Liver (tissue), 9 donors: ENCODE data around the gene SPECC1. TPM values are rescaled to one million over a fixed set of nuclear protein-coding genes. Genes with fewer than 3 reads are reported as not detected.

ENCODE experiments used
- DNase-seq: peaks from one replicate; pipeline ENCODE4 v3.0.0-alpha.2; 2017; ENCODE audit warnings: low spot score
- H3K27ac ChIP-seq, 2 donors: one replicate each; pipeline ENCODE4 v1.7.0; 2013; ENCODE audit warnings: inconsistent platforms in 2 of 2, low read length in 2 of 2, control low read depth in 1 of 2, low read depth in 1 of 2, mild to moderate bottlenecking in 1 of 2
- H3K27me3 ChIP-seq, 4 donors: one replicate each; pipeline versions ENCODE4 v1.6.1 to v1.7.0; 2013; ENCODE audit warnings: low read length in 3 of 4, inconsistent platforms in 1 of 4, mild to moderate bottlenecking in 1 of 4, moderate library complexity in 1 of 4; ENCODE audit not compliant: control insufficient read depth in 4 of 4, insufficient read depth in 4 of 4
- H3K36me3 ChIP-seq, 4 donors: one replicate each; pipeline versions ENCODE4 v1.6.1 to v1.7.0; 2013; ENCODE audit warnings: low read length in 3 of 4, mild to moderate bottlenecking in 3 of 4, low read depth in 1 of 4, moderate library complexity in 1 of 4; ENCODE audit not compliant: control insufficient read depth in 4 of 4, insufficient read depth in 3 of 4
- H3K4me1 ChIP-seq, 4 donors: one replicate each; pipeline versions ENCODE4 v1.6.1 to v1.7.0; 2013; ENCODE audit warnings: low read length in 3 of 4, mild to moderate bottlenecking in 3 of 4, moderate library complexity in 1 of 4; ENCODE audit not compliant: control insufficient read depth in 4 of 4, insufficient read depth in 4 of 4
- H3K4me3 ChIP-seq, 3 donors: one replicate each; pipeline versions ENCODE4 v1.6.1 to v1.7.0; 2013; ENCODE audit warnings: low read length in 3 of 3, control low read depth in 1 of 3, low read depth in 1 of 3, mild to moderate bottlenecking in 1 of 3
- H3K9ac ChIP-seq, 2 donors: one replicate each; pipeline ENCODE4 v1.7.0; 2013; ENCODE audit warnings: low read length in 2 of 2, mild to moderate bottlenecking in 2 of 2, moderate library complexity in 2 of 2, control low read depth in 1 of 2, low read depth in 1 of 2
- H3K9me3 ChIP-seq, 4 donors: one replicate each; pipeline versions ENCODE4 v1.6.1 to v1.7.0; 2013; ENCODE audit warnings: low read length in 3 of 4; ENCODE audit not compliant: control insufficient read depth in 4 of 4
- EGR1 ChIP-seq, 2 donors: IDR thresholded peaks; 2 replicates each; pipeline ENCODE4 v1.6.1; 2016 to 2018; ENCODE audit warnings: antibody characterized with exemption in 2 of 2, low read depth in 2 of 2
- FOXA1 ChIP-seq: IDR thresholded peaks from 2 replicates; pipeline ENCODE4 v1.6.1; 2016; ENCODE audit warnings: antibody characterized with exemption
- FOXA2 ChIP-seq: IDR thresholded peaks from 2 replicates; pipeline ENCODE4 v1.6.1; 2016; ENCODE audit warnings: antibody characterized with exemption
- GABPA ChIP-seq, 2 donors: IDR thresholded peaks in 1 of 2; conservative IDR thresholded peaks in 1 of 2; 2 replicates each; pipeline ENCODE4 v1.6.1; 2016; ENCODE audit warnings: antibody characterized with exemption in 2 of 2, mild to moderate bottlenecking in 1 of 2, moderate library complexity in 1 of 2
- HNF4A ChIP-seq, 2 donors: conservative IDR thresholded peaks; 2 replicates each; pipeline ENCODE4 v1.6.1; 2016; ENCODE audit warnings: antibody characterized with exemption in 2 of 2, mild to moderate bottlenecking in 2 of 2
- HNF4G ChIP-seq: IDR thresholded peaks from 2 replicates; pipeline ENCODE4 v1.6.1; 2016; ENCODE audit warnings: antibody characterized with exemption
- JUND ChIP-seq, 2 donors: IDR thresholded peaks; 2 replicates each; pipeline ENCODE4 v1.6.1; 2016; ENCODE audit warnings: antibody characterized with exemption in 2 of 2
- NR2F2 ChIP-seq: IDR thresholded peaks from 2 replicates; pipeline ENCODE4 v1.6.1; 2016; ENCODE audit warnings: antibody characterized with exemption
- RAD21 ChIP-seq, 2 donors: IDR thresholded peaks; 2 replicates each; pipeline ENCODE4 v1.6.1; 2016; ENCODE audit warnings: antibody characterized with exemption in 2 of 2, mild to moderate bottlenecking in 2 of 2
- RXRA ChIP-seq, 2 donors: IDR thresholded peaks; 2 replicates each; pipeline ENCODE4 v1.6.1; 2017 to 2018; ENCODE audit warnings: antibody characterized with exemption in 2 of 2, mild to moderate bottlenecking in 1 of 2
- SP1 ChIP-seq: IDR thresholded peaks from 2 replicates; pipeline ENCODE4 v1.6.1; 2018; ENCODE audit warnings: antibody characterized with exemption, mild to moderate bottlenecking
- TAF1 ChIP-seq: conservative IDR thresholded peaks from 2 replicates; pipeline ENCODE4 v1.6.1; 2016; ENCODE audit warnings: antibody characterized with exemption, mild to moderate bottlenecking
- YY1 ChIP-seq: IDR thresholded peaks from 2 replicates; pipeline ENCODE4 v1.6.1; 2016; ENCODE audit warnings: antibody characterized with exemption, mild to moderate bottlenecking
- WGBS: extraction: QIAGEN DNeasy Blood & Tissue Kit; methylation state at CpG from one replicate; pipeline ENCODE4 v1.1.7; 2013; 5-methylcytosine and 5-hydroxymethylcytosine counted together
- polyA plus RNA-seq, 2 donors: library from polyadenylated mRNA; stranded (reverse) in 1 of 2; unstranded in 1 of 2; fragments of 200-250 nt in 1 of 2; fragments of >200 nt in 1 of 2; fragmentation: Nextera tagmentation in 1 of 2; extraction: Ambion mirVana in 1 of 2; gene quantifications; one replicate each; pipeline versions ENCODE4 v1.2.1 to v1.2.3, GENCODE V29; 2013 to 2015
- total RNA-seq, 2 donors: library from RNA; depleted of rRNA; stranded (reverse); fragments of >200 nt; gene quantifications; one replicate each; pipeline ENCODE4 v1.2.3, GENCODE V29; 2014
- TF ChIP-seq, protein P1 (sequence below): IDR thresholded peaks from 2 replicates; pipeline ENCODE4 v1.6.1; 2016; ENCODE audit warnings: antibody characterized with exemption
- TF ChIP-seq, protein P2 (sequence below): fragments of 150-350 bp; IDR thresholded peaks from 2 replicates; pipeline ENCODE4 v1.5.1; 2017; ENCODE audit warnings: improper control_type of control experiment, low read depth, low read length; ENCODE audit not compliant: missing input control
- TF ChIP-seq, protein P3 (sequence below): IDR thresholded peaks from 2 replicates; pipeline ENCODE4 v1.6.1; 2016; ENCODE audit warnings: antibody characterized with exemption, mild to moderate bottlenecking
- TF ChIP-seq, protein P4 (sequence below): IDR thresholded peaks from 2 replicates; pipeline ENCODE4 v1.6.1; 2016; ENCODE audit warnings: antibody characterized with exemption
- TF ChIP-seq, protein P5 (sequence below): IDR thresholded peaks from 2 replicates; pipeline ENCODE4 v1.6.1; 2016; ENCODE audit warnings: antibody characterized with exemption
- donor health status: healthy.
- donor health status: healthy.
- donor health status: healthy.
- donor health status: healthy.
- donor health status: healthy.

The SPECC1 gene
- total and polyA plus RNA-seq, 4 donors, result 0.36 to 70.3 (median 1.8) TPM

DNA sequence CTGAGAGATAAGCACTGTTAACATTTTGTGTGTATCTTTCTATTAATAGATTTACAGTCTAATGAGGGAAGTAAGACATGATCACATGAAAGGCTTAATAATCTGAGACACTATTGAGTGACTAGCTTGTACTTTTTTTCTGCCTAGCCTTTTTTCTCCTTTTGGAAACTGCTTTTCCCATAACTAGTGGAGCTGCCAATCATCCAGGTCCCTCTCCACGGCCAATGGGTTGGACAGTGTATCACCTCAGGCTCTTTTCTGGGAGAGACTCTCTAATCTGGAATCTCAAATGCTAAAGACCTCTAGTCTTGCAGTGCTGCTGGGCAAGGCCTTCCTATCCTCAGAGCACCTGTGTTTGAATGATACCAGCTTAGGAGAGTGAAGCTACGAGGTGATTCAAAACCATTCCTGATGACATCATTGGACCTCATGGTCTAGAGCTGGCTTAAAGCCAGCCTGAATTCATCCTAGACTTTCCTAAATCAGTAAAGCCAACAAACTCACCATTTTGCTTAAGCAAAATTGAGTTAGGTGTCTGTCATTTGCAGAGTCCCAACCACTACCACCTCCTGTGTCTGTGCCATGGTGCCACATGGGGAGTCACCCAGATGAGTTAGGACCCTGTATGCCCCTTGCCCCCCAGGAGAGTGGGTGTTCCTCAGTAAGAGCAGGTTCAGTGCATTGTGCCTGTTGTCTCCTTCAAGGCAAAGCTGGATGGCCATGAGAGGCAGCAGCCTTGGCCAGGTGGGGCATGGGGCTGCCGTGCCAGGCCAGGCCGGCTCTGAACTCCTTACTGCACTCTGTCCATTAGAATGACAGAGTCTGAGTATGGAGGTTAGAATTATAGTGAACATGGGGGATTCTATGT, 62.9 kb downstream of the SPECC1 start:
- Histone ChIP-seq H3K4me1 (no peaks in the 10 kb centered on the region), H3K27ac (no peak overlapping the region), H3K27me3 (no peaks in the 10 kb centered on the region), H3K9me3 (no peaks in the 10 kb centered on the region), H3K9ac (no peak overlapping the region), H3K36me3 (no peaks in the 10 kb centered on the region), H3K4me3 (no peak overlapping the region)
- DNase-seq, result no peak
- WGBS, result 83% methylated on average over 4 of the region's 4 CpGs
- TF ChIP-seq HNF4A (conservative IDR thresholded peaks at IDR 0.05) (no peak), SP1 (no peak), RAD21 (IDR thresholded peaks at IDR 0.05) (no peak), YY1 (no peak), TAF1 (no peak), FOXA1 (no peak), HNF4G (no peak), GABPA (IDR thresholded peaks at IDR 0.05 in 1 of 2, conservative IDR thresholded peaks at IDR 0.05 in 1 of 2) (no peak), RXRA (IDR thresholded peaks at IDR 0.05) (no peak), FOXA2 (no peak)
- TF ChIP-seq, protein P1, sequence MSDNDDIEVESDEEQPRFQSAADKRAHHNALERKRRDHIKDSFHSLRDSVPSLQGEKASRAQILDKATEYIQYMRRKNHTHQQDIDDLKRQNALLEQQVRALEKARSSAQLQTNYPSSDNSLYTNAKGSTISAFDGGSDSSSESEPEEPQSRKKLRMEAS, result no peak
- TF ChIP-seq, protein P2, sequence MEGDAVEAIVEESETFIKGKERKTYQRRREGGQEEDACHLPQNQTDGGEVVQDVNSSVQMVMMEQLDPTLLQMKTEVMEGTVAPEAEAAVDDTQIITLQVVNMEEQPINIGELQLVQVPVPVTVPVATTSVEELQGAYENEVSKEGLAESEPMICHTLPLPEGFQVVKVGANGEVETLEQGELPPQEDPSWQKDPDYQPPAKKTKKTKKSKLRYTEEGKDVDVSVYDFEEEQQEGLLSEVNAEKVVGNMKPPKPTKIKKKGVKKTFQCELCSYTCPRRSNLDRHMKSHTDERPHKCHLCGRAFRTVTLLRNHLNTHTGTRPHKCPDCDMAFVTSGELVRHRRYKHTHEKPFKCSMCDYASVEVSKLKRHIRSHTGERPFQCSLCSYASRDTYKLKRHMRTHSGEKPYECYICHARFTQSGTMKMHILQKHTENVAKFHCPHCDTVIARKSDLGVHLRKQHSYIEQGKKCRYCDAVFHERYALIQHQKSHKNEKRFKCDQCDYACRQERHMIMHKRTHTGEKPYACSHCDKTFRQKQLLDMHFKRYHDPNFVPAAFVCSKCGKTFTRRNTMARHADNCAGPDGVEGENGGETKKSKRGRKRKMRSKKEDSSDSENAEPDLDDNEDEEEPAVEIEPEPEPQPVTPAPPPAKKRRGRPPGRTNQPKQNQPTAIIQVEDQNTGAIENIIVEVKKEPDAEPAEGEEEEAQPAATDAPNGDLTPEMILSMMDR, result no peak
- TF ChIP-seq, protein P3, sequence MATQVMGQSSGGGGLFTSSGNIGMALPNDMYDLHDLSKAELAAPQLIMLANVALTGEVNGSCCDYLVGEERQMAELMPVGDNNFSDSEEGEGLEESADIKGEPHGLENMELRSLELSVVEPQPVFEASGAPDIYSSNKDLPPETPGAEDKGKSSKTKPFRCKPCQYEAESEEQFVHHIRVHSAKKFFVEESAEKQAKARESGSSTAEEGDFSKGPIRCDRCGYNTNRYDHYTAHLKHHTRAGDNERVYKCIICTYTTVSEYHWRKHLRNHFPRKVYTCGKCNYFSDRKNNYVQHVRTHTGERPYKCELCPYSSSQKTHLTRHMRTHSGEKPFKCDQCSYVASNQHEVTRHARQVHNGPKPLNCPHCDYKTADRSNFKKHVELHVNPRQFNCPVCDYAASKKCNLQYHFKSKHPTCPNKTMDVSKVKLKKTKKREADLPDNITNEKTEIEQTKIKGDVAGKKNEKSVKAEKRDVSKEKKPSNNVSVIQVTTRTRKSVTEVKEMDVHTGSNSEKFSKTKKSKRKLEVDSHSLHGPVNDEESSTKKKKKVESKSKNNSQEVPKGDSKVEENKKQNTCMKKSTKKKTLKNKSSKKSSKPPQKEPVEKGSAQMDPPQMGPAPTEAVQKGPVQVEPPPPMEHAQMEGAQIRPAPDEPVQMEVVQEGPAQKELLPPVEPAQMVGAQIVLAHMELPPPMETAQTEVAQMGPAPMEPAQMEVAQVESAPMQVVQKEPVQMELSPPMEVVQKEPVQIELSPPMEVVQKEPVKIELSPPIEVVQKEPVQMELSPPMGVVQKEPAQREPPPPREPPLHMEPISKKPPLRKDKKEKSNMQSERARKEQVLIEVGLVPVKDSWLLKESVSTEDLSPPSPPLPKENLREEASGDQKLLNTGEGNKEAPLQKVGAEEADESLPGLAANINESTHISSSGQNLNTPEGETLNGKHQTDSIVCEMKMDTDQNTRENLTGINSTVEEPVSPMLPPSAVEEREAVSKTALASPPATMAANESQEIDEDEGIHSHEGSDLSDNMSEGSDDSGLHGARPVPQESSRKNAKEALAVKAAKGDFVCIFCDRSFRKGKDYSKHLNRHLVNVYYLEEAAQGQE, result no peak

DNA sequence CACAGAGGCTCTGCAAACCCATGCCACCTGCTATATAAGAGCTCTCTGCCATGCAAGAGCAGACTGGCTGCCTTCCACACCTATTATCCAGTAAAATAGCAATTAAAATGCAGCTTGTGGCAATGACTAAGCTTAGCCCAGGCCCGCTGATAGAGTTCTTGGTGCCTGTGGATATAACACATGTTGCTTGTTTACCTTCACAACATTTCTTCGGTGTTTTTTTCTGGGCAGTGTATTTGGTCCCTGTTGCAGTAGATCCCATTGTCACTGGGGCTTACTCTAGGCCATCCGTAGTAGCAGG, 63.5 kb downstream of the SPECC1 start:
- no peak overlapping the region for H3K9ac ChIP-seq
- DNase-seq, result no peak
- TF ChIP-seq SP1, result no peak
- TF ChIP-seq JUND (IDR thresholded peaks at IDR 0.05), result no peak
- no peak for TF ChIP-seq RAD21 (IDR thresholded peaks at IDR 0.05)
- TF ChIP-seq, protein P4, sequence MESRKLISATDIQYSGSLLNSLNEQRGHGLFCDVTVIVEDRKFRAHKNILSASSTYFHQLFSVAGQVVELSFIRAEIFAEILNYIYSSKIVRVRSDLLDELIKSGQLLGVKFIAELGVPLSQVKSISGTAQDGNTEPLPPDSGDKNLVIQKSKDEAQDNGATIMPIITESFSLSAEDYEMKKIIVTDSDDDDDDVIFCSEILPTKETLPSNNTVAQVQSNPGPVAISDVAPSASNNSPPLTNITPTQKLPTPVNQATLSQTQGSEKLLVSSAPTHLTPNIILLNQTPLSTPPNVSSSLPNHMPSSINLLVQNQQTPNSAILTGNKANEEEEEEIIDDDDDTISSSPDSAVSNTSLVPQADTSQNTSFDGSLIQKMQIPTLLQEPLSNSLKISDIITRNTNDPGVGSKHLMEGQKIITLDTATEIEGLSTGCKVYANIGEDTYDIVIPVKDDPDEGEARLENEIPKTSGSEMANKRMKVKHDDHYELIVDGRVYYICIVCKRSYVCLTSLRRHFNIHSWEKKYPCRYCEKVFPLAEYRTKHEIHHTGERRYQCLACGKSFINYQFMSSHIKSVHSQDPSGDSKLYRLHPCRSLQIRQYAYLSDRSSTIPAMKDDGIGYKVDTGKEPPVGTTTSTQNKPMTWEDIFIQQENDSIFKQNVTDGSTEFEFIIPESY, result no peak
- no peak for TF ChIP-seq HNF4G
- TF ChIP-seq, protein P5, sequence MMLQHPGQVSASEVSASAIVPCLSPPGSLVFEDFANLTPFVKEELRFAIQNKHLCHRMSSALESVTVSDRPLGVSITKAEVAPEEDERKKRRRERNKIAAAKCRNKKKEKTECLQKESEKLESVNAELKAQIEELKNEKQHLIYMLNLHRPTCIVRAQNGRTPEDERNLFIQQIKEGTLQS, result no peak
- no peak for TF ChIP-seq HNF4A (conservative IDR thresholded peaks at IDR 0.05)
- no peak for TF ChIP-seq RXRA (IDR thresholded peaks at IDR 0.05)
- no peak for TF ChIP-seq EGR1 (IDR thresholded peaks at IDR 0.05; ENCODE audit: low read depth in 2 of 2)
- no peak for TF ChIP-seq FOXA2
- no peak for TF ChIP-seq NR2F2
- TF ChIP-seq YY1, result no peak
- TF ChIP-seq, protein P3, result no peak

More for the DNA sequence above, 63.5 kb downstream of the SPECC1 start:
- no peak overlapping the region for H3K27ac ChIP-seq
- no peaks in the 10 kb centered on the region for H3K4me1 ChIP-seq
- no peak overlapping the region for H3K4me3 ChIP-seq
- WGBS, result 82% methylated on average over 3 of the region's 3 CpGs
- H3K36me3 ChIP-seq, result no peaks in the 10 kb centered on the region
- H3K9me3 ChIP-seq, result no peaks in the 10 kb centered on the region
- no peaks in the 10 kb centered on the region for H3K27me3 ChIP-seq
